Measurements from ENCODE around the gene CBARP.

The CBARP gene

DNA sequence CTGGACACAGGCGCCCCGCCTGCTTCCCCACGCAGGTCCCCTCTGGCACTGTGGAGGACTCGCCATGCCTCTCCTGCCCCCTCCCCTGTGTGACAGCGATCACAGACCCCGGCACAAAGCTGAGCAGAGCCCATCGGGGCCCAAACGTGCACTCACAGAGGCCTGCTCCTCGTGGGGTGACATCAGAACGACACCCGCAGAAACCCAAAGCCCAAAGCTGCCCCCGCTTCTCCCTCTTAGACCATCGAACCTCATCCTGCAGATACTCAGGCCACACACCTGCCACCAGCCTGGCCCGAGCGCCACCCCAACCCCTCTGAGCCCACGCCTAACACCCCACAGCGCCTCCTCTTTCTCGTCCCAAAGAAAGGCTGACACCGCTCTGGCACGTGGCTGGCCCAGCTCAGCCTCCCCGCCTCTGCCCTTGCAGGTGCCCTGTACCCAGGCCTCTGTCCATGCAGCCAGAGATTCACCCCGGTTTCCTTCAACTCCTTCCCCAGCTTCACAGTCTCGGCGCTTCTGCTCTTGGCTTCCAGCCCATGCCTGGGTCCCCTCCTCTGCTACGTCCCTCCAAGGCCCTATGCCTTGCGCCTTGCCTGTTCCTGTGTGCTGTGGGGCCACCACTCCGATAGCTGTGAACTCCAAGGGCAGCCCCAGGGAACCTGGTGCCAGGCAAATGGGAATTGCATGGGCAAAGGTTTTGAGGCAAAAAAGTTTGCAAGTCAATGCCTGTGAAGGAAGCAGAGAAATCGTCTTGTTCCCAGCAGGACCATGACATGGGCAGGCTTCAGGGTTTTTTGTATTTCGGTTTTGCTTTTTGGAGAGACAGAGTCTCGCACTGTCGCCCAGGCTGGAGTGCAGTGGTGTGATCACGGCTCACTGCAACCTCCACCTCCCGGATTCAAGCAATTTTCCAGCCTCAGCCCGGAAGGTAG, 831 bp upstream of the CBARP start:
- DNase-seq = no peak

DNA sequence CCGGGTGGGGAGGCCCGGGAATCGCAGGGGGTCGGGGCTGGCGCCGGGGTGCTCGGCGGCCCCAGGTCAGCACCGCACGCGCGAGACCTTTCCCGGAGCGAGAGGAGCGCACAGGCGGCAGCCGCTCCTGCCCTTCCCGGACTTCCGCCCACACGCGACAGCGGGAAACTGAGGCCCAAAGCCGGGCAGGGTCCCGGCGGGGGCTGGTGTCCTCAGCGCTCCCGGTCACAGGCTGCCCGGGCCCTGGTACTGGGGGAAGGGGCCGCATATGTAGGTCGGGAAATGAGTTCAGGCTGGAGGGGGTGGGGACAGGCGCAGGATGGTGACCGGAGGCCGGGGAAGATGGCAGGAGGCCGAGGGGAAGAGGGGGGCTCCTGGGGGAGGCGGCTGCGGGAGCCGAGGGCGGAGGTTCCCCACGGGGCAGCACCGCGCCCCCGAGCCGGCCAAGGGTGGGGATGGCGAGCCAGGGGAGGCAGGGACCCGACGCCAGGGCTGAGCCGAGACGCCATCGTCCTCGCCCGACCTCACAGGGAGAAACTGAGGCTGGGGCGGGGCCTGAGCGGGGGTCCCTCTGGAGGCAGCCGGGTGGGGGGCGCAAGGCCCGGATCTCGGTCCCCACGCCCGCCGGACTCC, 662 bp downstream of the CBARP start:
- no peak for DNase-seq

DNA sequence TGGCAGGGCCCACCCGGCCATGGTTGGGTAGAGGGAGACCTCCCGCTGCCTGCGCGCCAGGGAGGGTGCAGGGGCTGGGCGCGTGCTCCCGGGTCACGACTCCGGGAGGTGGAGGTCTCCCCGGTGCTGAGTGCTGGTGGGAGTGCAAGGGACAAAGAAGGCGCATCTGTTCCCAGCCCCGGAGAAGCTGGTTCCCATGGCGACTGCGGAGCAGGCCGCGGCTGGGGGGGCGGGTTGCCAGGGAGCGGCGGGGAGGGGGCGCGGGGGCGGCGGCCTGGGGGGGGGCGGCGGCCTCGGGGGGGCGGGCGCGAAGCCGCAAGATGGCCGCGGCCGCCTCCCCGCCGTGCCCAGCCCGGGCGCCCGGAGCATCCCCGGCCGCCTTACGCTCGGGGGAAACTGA, 1.2 kb downstream of the CBARP start:
- no peak for DNase-seq

DNA sequence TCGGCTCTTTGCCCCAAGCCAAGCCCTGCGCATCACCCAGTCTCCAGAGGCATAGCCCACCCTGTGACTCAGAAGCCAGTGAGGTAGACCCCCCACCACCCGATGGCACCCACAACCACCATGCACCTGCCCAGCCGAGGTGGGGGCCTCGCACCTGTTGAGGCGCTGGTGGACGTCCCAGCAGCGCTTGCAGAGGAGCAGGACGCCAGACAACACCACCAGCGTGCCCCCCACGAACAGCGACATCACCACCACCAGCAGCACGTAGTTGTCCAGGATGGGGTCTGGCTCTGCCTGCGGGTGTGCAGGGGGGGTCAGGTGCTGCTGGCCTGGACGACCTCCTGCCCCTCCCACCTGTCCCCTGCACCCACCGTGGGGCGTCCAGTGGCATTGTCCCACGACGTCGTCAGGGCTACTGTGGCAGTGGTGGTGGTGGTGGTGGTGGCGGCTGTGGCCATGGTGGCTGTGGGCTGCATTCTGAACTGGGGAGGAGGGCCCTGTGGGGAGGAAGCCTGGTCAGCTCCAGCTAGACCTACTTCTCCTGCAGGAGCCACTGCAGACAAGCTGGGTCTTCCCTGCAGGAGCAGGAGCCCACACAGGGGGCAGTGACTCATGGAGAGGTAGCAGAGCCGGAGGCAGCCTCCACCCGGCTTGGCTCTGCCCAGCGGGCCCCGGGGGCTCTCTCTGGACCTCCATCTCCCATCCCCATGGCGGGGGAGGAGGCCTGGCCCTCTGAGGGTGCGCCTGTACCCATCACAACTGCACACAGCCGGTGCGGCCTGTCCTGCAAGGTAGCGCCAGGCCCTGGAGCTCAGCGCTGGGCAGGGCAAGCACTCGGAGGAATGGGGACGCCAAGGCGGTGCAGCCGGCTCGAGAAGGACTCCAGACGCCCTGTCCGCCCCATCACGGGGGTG, 1.9 kb downstream of the CBARP start:
- DNase-seq = no peak

DNA sequence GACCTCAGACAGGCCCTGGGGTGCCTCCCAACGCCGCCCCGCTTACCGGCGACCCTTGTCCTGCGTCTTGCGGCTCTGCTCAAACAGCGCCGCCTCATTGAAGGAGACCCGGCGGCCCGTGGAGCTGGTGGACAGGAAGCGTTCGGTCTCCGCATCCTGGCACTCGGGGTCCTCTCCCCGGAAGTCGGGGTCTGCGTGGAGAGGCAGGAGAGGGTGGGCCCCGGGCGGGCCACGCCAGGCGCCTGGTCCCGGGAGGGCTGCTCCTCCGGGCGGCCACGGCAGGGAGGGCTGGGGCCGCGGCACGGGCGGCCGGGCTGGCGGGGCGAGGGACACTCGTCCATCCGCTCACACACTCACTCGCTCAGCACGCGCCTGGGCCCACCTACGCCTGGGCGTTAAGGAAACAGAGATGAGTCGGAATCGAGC, 2.8 kb downstream of the CBARP start:
- no peak for DNase-seq

DNA sequence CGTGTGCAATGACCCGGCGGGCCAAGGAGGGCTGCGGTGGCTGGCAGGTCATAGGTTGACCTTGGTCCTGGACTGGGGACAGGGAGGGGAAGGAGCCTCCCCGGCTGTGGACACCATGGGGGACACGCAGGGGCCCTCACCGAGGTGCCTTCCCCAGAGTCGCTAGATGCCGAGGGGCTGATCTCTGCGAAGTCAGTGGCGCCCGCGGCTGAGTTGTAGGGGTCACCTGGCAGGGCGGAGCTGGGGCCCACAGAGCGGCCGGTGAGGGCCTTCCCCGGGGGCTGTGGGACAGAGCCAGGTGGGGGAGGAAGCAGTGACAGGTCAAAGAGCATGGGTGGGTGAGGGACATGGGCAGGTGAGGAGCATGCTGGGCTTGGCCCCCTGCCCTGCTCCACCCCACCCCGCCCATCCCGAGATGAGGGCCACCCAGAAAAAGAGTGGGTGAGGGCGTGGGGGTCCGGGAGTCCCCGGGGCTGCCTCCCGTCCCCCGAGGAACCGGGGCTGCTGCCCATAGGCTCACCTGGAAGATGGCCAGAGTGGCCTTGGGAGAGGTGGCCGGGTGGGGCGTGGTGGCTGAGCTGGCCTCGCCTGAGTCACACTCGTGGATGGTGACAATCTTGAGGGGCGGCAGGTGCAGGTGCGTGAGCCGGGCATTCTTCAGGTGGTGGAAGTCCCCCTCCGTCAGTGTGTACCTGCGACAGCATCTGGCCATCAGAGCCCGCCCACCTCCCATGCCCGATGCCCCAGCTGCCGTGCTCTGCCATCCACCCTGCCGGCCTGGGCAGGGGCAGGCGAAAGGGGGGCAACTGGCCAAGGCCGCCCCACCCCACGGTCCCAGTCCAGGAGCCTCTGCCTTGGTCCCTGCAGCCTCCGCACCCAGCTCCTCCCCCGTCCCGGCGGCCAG, 3.5 kb downstream of the CBARP start:
- no peak for DNase-seq

DNA sequence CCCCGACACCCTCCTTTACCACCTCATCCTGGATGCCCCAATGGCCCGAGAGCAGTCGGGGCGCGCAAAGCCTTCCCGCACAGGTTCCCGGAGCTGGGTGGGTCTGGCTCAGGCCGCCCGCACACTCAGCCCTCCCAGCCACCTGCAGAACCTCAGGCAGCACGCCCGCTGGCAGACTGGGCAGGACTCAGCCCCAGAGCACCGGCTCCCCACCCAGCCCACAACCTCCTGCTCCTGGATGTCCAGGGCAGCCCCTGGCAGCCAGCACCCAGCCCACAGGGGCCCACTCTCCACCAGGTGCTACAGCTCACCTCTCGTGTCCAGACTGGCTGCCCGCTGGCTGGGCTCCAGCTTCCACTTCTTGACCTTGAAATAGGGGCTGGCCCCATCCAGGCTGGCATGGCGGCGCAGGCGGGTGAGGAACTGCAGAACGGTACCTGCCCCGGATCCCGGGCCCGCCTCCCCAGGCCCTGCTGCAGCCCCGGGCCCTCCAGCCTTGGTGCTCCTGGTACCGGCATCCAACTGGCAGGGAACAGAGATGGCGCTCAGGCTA, 4.6 kb downstream of the CBARP start:
- no peak for DNase-seq

DNA sequence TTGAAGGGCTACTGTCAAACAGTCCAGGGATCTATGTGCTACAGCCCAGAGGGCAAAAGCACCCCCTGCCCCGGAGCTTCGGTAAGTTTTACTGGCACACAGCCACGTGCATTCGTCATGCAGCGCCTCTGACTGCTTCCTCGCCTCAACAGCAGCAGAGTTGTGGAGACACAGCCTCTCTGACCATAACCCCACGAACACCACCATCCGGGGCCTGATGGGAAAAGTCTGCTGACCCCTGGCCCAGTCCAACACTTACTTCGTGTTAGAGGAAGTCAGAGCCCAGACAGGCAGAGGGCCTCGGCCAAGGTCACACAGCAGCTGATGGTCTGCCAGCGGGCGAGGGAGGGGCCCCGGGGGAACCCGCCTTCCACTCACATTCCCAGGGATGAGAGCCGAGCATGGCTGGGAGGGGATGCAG, 5.1 kb downstream of the CBARP start:
- no peak for DNase-seq

DNA sequence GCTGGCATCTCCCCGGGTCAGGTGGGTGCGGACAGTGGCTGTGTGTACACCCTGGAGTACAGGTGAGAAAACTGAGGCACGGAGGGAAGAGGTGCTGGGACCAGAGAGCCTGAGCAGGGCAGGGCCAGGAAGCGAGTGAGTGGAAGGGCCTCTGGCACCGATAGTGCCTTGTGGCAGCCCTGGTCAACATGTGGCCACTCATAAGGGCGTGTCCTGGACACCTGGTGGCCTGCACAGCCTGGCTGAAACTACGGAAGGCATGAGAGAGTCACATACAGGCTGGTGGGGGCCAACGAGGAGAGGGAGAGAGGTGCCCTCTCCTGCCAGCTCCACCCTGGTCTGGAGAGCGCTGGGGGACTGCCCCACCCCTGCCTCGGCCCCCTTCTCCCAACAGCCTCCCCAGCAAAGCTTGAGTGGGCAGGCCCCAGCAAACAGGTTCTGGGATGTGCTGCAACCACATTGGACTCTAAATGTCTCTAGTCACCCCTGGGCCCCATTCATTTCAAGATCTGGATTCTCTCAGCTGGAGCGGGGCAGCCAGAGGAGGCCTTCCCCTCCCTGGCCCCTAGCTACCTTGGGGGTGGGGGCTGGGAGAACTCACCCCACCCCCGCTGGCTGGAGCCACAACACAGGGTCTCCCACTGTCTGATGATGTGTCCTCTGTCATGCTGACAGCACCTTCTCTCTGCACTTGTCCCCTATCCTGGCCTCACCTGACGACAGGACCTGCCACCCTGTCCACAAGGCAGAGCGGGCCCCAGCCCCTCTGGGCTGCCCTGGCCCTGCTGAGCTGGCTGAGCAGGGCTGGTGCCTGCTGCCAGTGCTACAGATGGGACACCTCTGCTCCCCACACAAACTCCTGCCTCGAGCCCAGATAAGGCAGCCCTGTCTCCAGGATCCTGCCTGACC, 5.8 kb downstream of the CBARP start:
- DNase-seq = no peak

DNA sequence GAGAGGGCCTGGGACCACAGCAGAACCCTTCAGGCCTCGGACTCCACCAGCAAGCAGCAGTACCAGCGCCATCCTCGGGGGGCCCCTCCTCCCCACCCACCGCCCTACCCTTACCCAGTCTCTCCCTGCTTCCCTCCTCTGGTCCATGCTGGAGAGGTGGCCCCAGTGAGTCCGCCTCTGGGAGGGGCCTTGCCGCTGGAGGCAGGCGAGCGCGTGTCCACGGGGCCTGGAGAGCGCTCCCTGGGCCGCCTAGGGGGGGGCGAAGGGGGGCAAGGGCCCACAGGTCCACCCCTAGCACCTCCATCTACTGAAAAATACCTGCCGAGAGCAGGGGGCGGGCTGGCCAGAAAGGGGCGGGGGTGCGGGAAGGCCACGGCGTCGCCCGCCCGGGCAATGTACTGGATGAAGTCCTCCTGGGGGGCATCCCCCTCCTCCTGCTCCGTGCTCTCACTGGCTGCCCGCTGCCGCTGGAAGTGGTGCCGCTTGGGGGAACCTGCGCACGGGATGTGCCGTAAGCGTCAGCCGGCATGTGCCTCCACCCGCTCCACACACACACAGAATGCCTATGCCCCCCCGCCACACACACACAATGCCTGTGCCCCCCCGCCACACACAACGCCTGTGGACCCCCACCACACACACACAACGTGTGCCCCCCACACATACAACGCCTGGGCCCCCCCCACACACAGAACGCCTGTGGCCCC, 6.9 kb downstream of the CBARP start:
- no peak for DNase-seq

DNA sequence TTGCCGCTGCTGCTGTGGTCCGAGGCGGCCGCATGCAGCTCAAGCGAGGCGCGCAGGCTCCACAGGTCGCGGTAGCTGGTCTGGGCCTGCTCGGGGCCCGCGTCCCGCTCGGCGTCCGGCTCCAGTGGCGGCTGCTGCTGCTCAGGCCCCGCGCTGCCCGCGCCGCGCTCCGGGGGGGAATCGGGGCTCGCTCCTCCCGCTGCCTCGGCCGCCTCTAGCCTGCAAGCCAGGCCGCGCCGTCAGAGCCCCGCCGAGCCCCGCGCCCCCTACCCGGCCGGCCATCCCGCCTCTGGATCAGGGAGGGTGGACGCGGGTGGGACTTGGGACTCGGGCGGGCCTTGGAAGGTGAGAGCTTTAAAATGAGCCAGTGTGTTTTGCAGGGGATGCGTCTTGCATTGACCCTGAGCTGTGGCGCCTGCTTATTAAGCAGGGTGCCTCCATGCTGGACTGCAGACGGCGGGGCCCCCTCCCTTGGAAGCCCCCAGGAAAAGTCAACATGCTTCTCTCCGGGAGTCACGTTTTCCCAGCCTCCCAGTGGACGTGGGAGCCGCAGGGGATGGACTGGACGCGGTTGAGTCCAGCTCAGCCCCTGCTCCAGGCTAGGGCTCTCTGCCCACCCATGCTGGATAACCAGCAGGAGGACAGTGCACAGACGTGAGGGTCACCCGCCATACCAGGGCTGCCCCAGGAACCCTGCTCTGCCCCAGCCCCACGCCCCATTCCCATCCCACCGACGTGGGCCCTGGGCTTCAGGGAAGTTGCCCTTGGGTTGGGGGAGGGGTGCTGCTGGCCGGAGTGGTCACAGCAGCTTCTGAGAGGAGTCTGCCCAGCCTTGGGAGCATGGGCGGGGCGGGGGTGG, 7.7 kb downstream of the CBARP start:
- DNase-seq = no peak

DNA sequence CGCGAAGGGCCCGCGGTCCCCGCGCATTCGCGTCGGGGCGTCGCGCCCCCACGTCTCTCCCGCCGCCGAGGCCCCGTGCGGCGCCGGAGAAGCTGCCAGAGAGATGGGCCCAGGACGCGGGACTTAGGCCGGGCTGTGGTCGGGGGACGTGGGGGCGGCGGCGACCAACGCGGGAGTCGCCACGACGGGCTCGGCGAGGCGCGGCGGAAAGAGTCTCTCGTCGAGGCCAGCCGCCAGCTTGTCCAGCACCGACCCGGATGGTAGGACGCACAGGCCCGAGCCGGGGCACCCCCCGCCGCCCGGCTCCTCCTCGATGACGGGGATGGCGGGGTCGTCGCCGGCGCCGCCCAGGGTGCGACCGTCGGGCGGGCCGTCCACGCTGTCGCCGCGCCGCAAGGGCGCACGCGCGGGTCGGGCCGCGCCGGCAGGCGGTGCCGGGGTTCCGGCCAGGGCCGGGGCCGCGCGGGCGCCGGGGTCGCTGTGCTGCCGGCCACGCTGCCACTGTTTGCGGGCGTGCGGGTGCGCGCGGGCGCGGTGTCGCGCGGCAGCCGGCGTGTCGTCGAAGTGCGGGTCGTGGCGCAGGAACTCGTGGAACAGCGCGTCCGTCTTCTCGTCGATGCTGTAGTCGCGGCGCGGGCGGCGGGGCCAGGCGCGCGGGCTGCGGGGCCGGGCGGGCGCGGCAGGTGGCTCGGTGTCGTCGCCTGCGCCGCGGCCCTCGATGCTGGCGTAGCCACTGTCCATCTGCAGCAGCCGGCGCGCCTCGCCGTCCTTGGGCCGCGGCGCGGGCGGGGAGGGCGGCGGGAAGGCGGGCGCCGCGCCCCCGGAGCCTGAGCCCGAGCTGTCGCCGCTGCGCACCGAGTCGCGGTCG, 8.5 kb downstream of the CBARP start:
- no peak for DNase-seq

DNA sequence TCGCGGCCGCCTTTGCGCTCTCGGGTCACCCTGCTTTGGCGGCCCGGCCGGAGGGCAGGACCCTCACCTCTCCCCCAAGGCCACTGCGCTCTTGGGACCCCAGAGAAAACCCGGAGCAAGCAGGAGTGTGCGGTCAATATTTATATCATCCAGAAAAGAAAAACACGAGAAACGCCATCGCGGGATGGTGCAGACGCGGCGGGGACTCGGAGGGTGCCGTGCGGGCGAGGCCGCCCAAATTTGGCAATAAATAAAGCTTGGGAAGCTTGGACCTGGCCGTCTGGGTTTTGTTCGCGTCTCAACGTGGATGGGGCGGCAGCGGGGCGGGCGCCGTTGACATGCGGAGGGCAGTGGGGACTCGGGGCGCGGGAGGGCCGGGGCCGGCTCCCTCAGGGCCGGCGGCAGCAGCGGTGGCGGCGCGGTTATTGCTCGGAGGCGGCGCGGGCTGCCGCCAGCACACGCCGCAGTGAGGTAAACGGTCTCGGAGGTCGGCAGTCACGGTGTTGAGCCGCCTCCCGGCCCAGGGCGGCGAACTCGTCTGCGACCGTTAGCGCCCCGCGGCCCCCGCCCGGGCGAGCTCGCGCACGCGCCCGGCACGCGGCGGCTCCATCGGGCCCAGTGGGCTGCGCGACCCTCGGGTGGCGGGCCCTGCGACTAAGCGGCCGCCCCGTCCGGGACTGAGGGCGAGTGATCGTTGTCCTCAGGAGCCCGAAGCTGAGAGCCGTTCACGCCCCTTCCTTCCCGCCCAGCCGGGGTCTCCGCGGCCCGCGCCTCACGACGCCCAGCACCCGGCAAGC, 9.4 kb downstream of the CBARP start:
- no peak for DNase-seq

DNA sequence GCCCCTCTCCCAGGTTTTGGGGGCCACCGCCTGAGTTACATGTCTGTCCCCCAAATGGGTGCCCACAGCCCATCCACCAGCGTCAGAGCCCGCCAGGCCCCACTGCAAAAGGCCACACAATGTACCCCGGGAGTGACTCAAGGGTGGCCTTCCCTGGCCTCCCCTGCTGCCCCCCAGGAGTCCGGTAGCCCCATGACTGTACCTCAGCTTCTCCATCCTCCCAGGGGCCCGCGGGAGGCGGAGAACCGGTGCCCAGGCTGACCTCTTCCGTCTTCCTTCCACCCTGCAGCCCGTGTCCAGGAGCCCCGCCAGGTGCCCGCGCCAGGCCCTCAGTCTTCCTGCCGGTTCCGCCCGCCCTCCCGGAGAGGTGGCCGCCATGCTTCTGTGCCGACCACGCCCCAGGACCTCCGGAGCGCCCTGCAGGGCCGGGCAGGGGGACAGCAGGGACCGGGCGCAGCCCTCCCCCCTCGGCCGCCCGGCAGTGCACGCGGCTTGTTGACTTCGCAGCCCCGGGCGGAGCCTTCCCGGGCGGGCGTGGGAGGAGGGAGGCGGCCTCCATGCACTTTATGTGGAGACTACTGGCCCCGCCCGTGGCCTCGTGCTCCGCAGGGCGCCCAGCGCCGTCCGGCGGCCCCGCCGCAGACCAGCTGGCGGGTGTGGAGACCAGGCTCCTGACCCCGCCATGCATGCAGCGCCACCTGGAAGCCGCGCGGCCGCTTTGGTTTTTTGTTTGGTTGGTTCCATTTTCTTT, 10.3 kb downstream of the CBARP start:
- no peak for DNase-seq

DNA sequence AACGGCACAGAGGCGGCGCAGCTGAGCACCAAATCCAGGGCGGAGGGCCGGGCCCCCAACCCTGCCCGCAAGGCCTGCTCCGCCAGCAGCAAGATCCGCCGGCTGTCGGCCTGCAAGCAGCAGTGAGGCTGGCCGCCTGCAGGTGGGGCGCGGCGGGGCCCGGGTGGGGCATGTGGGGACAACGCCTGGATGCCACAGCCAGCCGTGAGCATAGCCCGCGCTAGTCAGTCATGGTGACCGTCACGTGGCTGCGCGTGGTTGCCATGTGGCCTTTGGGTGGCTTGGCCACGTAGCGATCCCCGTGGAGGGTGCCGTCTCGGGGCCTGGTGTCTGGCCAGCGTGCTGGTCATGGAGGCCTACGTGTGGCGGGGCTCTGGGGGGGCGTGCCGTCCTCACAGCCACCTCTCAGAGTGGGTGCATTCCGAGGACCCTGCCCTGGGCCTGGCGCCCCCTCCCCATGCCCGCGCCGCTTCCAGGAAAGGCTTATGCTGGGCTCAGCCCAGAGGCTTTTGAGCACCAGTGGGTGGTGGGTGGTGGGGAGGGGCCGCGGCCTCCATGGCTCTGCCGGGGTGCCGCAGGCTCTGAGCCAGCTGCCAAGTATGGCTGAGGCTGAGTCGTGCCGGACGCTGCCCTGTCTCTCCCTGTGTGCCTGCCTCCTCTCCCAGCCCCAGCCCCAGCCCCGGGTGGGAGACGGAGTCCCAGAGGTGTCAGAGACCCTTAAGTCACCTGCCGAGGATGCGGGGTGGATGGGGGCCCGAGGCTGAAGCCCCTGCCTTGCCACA, 11.1 kb downstream of the CBARP start:
- DNase-seq = no peak

DNA sequence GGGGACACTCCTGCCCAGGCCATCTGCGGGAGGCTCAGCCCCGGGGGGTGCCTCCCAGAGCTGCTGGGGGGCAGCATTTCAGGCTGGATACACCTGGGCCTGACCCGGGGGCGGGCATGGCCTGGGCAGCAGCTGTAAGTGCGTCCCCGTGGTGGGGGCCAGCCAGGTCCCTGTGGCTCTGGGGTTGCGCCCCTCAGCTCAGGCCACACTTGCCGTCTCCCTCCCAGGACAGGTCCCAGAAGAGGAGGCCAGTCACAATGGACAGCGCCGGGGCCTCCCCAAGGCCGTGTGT, 11.6 kb downstream of the CBARP start:
- no peak for DNase-seq
